OCI-LY3 (cell line): ENCODE data around the gene IPO4.

ENCODE experiments used
- EZH2phosphoT487 ChIP-seq: fragments of 200-600 bp; shearing (Covaris generic); IDR thresholded peaks from 2 replicates; pipeline ENCODE4 v1.6.1; 2018; ENCODE audit warnings: antibody characterized with exemption, mixed run types, low read depth
- TF ChIP-seq, protein P1 (sequence below): fragments of 200-600, 300-600 bp; sonication (generic); IDR thresholded peaks from 2 replicates; pipeline ENCODE4 v1.5.1; 2014; ENCODE audit warnings: antibody characterized with exemption, low read length, low read depth

DNA sequence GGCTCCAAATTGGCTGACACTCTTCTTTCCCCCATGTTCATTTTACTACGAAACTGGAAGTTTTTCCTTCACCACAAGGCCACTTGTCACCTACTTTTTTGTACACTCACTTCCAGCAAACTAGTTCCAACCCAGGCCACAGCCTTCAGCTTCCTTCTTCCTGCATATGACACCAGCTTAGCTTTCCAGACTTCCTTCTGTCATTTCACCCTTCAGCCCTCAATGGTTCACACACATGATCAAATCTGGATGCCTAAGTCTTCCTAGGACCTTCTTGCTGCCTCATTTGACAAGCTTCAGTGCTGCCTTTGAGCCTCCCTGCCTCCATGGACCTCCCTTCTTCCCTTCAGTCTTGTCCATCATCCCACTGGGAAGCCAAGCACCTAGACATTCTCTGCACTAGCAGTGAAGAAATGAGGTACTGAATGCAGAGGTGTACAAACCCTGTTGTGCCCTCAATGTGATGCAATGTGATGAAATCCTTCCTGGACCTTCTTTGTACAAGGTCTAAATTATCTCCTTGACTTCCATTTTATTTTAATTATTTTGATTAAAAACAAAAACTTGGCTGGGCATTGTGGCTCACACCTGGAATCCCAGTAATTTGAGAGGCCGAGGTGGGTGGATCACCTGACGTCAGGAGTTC, 21.0 kb downstream of the IPO4 start:
- TF ChIP-seq, protein P1, sequence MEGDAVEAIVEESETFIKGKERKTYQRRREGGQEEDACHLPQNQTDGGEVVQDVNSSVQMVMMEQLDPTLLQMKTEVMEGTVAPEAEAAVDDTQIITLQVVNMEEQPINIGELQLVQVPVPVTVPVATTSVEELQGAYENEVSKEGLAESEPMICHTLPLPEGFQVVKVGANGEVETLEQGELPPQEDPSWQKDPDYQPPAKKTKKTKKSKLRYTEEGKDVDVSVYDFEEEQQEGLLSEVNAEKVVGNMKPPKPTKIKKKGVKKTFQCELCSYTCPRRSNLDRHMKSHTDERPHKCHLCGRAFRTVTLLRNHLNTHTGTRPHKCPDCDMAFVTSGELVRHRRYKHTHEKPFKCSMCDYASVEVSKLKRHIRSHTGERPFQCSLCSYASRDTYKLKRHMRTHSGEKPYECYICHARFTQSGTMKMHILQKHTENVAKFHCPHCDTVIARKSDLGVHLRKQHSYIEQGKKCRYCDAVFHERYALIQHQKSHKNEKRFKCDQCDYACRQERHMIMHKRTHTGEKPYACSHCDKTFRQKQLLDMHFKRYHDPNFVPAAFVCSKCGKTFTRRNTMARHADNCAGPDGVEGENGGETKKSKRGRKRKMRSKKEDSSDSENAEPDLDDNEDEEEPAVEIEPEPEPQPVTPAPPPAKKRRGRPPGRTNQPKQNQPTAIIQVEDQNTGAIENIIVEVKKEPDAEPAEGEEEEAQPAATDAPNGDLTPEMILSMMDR: no peak
- TF ChIP-seq EZH2phosphoT487: no peak
